Brain pericyte (primary cell): Measurements from ENCODE around the gene TYMS.

Source experiments
- DNase-seq: peaks from one replicate; pipeline ENCODE4 v3.0.0-alpha.2; 2012; ENCODE audit warnings: low read depth, low spot score

TYMS gene

DNA sequence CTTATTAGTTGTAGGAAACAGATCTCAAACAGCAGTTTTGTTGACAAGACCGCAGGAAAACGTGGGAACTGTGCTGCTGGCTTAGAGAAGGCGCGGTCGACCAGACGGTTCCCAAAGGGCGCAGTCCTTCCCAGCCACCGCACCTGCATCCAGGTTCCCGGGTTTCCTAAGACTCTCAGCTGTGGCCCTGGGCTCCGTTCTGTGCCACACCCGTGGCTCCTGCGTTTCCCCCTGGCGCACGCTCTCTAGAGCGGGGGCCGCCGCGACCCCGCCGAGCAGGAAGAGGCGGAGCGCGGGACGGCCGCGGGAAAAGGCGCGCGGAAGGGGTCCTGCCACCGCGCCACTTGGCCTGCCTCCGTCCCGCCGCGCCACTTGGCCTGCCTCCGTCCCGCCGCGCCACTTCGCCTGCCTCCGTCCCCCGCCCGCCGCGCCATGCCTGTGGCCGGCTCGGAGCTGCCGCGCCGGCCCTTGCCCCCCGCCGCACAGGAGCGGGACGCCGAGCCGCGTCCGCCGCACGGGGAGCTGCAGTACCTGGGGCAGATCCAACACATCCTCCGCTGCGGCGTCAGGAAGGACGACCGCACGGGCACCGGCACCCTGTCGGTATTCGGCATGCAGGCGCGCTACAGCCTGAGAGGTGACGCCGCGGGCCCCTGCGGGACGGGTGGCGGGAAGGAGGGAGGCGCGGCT lies at the start of gene TYMS:
Gene TYMS (plus strand): TSS at position 343 of the 690 bp plus-strand sequence. CDS start 90 bp downstream, at position 433.
- DNase-seq: no peak

GRCh38 chr18:607930-608329 lies 49.5 kb upstream of the TYMS start:
- no peak for DNase-seq

DNA sequence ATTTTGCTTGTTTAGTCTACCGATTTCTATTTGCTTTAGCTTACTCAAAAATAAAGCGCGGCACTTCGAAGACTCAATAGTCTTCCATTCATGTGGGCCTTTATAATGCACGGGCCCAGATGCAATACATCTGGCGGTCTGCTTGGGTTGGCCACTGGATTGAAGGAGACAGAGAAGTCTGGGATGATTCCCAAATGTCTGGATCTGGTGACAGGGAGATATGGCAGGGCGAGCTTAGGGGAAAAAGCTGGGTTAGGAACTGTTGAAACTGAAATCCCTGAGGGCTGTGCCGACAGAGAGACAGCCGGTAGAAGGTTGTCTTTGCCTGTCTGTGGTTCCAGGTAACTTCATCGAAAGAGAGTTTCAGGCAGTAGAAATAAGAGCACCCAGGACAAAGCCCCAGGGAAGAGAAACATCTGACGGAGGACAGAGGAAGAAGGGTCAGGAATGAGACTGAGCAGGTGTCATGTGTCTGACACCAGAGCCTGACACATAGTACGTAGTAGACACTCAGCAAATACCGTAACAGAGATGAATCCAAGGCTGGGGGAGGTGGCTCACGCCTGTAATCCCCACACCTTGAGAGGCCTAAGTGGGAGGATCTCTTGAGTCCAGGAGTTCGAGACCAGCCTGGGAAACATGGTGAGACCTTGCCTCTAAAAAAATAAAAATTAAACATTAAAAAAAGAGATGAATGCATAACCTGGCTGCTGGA lies 47.1 kb upstream of the TYMS start:
- DNase-seq: no peak

- no peak for DNase-seq
These were observed 45.3 kb upstream of the TYMS start for GRCh38 chr18:612156-612555.

- no peak for DNase-seq
These were observed 43.3 kb upstream of the TYMS start for GRCh38 chr18:614193-614592.

GRCh38 chr18:615092-615521 lies 42.3 kb upstream of the TYMS start:
- DNase-seq: no peak

- no peak for DNase-seq
These were observed 41.7 kb upstream of the TYMS start for GRCh38 chr18:615773-616172.

- no peak for DNase-seq
These were observed 41.0 kb upstream of the TYMS start for GRCh38 chr18:616380-616995.

DNA sequence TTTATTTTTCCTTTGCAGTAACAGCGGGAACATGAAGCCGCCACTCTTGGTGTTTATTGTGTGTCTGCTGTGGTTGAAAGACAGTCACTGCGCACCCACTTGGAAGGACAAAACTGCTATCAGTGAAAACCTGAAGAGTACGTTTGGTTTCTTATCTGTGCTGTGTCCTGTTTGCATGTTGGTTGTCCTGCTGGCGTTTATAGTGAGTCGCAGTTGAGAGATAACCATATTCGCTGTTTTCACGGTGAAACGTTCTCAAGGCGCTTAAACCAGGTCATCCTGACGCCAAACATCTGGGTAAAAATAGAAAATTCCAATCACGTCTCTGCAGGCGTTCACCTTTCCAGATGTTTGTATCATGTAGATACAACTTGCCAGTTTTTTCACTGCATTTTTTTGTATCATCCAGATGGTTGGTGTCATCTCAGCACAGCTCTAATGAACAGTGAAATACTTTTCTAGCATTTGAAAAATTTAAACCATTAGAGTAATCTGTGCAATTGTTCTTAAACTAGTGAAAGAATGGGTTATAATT lies 39.4 kb upstream of the TYMS start:
- DNase-seq: no peak

- DNase-seq: no peak
These were observed 38.8 kb upstream of the TYMS start for GRCh38 chr18:618618-619017.

- no peak for DNase-seq
These were observed 36.0 kb upstream of the TYMS start for GRCh38 chr18:621291-622043.

GRCh38 chr18:622289-622688 lies 35.2 kb upstream of the TYMS start:
- no peak for DNase-seq

DNA sequence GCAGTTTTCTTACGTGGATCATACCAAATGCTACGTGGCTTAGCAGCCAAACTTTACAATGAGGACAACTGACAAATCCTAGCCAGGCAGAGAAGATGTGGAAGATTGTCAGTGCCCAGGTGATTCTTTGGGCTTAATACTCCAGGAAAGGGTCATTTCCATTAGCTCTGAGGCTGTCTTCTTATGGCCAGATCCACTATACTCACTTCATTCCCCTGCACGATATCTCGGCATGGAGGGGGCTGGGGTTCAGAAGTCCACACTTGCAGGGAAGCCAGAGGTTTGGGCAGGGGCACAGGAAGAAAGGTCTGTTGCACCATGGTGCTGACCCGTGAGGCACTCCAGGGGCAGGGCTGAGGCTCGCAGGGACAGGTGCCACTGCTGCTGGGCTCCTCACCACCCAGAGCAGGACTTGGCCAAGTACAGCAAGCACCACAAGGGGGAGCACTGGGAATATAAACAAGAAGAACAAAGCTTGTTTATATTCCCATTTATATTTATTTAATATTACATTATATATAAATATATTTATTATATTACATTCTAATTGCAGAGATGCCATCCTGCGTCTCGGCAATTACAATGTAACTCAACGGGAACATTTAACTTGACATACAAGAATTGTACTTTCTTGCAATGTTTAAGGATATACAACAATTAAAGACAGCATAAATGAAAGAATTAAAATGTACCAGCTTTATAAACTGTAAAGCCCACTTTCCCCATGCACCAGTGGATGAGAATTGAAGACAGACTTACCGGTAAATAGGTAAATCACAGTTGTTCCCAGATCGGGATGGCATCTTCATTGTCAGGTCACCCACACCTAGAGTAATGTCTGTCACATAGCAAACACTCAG lies 33.5 kb upstream of the TYMS start:
- no peak for DNase-seq

DNA sequence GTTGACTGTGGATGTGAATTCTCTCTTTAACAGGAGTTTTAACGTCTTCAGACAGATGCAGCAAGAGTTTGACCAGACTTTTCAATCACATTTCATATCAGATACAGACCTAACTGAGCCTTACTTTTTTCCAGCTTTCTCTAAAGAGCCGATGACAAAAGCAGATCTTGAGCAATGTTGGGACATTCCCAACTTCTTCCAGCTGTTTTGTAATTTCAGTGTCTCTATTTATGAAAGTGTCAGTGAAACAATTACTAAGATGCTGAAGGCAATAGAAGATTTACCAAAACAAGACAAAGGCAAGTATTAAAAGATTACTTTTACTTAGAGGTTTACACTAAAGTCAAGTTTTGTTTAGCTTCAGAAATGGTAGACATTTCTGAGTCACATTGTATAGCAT lies 30.2 kb upstream of the TYMS start:
- no peak for DNase-seq

GRCh38 chr18:629269-630150 lies 27.9 kb upstream of the TYMS start:
- DNase-seq: no peak

- no peak for DNase-seq
These were observed 25.9 kb upstream of the TYMS start for GRCh38 chr18:631560-631959.

DNA sequence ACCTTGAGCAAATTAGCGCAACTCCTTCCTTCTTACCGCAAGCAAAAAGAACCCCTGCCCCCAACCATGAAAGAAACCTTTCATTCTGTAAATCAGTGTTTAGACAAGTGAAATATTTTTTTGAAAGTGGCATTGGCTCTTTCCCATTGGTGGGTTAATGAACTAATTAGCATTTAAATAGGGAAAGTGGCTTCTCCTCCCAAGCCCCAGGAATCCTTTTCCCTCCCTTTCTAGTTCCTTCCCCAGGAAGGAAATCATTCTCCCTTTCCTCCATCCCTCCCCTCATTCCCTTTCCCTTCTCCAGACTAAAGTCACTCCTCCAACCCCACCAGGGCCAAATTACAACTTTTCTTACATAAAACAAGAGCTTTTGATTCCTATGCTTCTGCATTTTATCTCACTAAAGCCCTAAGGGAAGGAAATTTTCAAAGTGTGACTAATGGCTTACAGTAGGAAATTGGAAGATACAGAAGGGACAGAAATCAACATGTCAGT lies 22.9 kb upstream of the TYMS start:
- DNase-seq: no peak

DNA sequence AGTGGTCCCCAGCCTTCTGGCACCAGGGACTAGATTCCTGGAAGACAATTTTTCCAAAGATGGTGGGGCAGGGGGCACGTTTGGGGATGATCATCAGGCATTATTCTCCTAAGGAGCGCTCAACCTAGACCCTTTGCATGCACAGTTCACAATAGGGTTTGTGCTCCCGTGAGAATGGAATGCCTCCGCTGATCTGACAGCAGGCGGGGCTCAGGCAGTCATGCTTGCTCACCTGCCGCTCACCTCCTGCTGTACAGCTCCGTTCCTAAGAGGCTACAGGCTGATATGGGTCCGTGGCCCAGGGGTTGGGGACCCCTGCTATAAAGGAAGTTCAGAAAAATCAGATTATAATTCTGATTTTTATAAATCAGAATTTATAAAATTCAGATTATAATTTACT lies 22.3 kb upstream of the TYMS start:
- no peak for DNase-seq

- no peak for DNase-seq
These were observed 16.2 kb upstream of the TYMS start for GRCh38 chr18:641224-641623.
